ENCODE measurements around the gene FOXJ3.

The FOXJ3 gene

DNA sequence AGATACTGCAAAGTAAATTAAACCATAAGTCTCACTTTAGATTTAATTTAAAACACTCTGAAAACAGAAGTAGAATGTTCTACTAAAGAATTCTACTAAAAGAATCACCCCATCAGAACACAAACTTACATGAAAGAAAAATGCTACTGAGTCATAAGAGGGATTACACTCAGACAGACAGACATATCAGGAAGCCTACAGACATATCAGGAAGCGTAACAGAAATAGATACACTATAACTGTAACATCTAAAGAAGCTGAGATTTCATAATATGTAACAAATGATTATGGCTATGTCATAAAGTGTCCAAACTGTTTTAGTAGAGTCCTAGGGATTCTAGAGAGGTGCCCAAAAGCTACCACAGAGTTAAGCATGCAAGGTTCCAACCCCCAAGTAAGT, 23.9 kb downstream of the FOXJ3 start:
- no peak for DNase-seq (ENCODE audit: low spot score)

DNA sequence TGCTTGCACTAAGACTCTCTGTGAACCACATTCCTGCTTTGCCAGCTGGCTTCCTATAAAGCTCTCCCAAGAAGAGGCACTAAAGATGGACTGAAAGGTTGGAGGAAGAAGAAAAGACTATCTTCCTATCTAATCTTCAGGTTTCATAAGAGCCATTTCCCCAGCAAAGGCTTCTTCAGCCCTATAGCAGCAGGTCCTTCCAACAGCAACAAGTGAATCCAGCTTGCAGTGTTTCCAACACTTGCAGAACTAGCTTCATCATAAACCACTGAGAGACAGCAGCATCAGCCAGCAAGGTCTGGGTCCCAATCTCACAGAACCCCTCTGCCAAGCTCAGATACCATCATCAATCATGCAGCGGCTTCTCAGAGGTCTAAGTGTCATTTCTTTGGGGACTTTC, 28.1 kb downstream of the FOXJ3 start:
- DNase-seq (ENCODE audit: low spot score), result no peak

DNA sequence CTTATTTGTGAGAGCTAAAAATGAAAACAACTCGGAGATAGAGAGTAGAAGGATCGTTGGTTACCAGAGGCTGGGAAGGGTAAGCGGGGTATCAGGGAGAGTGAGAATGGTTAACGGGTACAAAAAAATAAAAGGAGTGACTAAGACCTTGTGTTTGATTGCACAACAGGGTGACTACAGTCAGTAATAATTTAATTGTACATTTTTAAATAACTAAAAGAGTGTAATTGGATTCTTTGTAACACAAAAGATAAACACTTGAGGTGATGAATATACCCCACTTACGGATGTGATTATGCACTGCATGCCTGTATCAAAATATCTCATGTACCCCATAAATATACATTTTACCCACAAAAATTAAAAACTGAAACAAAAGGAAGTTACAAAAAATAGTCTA, 29.4 kb downstream of the FOXJ3 start:
- DNase-seq (ENCODE audit: low spot score), result no peak

DNA sequence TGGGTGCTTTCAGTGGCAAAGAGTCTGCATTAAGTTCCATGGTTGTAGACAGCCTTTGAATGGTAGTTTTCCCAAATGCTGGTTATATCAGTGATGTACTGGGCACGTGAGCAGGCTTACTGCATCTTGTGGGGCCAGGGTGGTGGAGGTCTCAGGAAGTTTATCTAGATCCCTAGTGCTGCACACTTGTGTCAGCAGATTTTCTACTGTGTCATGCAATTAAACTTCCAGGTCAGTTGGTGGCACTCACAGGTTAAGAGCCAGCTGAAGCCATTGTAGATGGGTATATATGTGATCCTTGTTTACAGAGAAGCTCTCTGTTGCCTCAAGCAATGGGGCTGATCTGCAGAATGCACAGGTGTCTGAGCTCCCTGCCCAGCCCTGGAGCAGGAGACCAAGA, 33.0 kb downstream of the FOXJ3 start:
- no peak for DNase-seq (ENCODE audit: low spot score)

DNA sequence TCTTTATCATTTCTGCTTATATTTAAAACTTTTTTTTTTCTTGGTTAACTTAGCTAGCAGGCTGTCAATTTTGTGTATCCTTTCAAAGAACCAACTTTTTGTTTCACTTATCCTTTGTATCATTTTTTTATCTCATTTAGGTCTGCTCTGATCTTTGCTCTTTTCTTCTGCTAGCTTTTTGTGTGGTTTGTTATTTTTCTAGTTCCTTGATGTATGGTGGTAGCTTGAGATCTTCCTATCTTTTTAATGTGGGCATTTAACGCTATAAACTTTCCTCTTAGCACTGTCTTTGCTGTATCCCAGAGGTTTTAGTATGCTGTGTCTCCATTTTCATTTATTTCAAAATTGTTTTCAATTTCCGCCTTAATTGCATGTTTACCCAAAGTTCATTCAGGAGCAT, 36.5 kb downstream of the FOXJ3 start:
- no peak for DNase-seq (ENCODE audit: low spot score)

DNA sequence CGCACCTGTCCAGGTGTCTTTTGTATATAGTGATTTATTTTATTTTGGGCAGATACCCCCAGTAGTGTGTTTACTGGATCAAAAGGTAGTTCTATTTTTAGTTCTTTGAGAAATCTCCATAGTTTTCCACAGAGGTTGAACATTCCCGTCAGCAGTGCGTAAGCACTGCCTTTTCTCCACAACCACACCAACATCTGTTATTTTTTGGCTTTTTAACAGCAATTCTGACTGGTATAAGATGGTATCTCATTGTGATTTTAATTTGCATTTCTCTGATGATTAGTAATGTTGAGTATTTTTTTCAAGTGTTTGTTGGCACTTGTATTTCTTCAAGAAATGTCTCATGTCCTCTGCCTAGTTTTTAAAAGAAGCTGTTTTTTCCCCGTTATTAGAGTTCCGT, 39.2 kb downstream of the FOXJ3 start:
- DNase-seq (ENCODE audit: low spot score), result no peak

DNA sequence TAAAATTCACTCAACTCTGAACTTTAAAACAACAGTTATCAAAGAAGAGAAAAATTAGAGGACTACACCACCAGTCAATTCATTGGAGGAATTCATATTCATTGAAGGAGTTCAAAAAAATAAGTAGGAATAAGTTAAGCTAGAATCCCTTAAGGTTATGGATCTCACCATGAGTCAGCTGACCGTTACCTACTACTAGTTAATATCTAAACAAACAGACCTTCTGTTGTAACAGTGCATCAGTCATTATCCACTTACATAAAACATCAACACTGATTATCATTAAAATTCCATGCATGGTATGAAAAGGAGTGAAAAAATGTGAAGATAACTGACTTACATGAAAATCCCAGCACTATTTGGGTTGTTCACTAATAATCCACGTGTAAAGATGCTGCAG, 44.9 kb downstream of the FOXJ3 start:
- no peak for DNase-seq (ENCODE audit: low spot score)

DNA sequence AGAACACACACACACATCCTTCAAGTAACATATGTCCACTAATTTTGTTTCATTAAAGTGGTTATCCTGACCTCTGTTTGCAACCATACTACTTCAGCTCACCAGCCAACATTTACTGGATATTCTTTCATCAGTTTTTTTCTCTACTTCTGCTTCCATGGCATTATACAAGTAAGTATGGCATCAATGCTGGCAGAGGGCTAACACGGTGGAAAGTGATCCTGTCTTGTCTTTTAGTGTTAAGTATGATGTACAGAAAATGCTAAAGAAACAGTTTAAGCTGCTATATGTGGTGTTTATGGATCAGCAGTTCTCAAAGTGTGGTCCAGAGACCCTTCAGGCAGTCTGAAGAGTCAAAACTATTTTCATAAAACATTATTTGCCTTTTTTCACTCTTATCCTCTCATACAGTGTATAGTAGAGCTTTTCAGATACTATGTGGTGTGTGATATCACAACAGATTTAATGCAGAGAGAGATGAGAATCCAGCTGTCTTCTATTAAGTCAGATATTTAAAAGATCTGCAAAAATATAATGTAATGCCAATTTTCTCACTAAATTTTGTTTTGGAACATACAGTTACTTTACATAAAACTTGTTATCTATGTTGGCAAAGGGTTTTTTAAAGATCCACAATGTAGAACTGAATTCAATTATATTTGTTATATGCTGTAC, 46.6 kb downstream of the FOXJ3 start:
- DNase-seq (ENCODE audit: low spot score), result no peak

DNA sequence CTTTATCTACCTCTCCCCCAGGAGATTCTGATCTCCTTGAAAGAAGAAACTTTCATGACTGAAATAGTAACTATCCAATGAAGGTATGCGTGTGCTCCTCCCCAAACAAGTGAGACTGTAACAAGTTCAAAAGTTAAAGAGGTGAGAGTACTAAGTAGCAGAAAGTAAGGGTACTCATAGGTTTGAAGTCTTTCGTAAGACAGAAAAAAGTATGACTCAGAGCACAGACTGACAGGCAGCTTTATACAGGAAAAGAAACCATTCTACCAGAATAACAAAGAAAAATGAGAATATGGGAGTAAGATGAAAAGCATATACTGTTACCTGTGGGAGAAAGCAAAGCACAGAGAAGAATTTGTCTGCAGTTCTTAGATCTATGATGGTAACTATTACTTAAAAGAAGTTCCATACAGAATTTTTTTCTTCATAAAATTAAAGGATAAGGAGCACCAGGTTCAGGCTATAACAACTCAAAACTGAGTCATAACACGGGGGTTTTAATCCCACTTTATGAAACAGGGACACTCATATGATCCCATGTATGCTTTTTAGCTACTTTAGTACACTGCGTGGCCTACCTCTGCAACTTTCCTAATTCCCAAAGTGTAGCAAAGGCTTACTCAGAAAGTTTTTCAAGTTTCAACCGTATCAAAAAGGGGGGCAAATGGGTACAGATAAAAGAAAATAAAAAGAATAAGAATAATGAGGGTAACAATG, 52.0 kb downstream of the FOXJ3 start:
- no peak for DNase-seq (ENCODE audit: low spot score)

DNA sequence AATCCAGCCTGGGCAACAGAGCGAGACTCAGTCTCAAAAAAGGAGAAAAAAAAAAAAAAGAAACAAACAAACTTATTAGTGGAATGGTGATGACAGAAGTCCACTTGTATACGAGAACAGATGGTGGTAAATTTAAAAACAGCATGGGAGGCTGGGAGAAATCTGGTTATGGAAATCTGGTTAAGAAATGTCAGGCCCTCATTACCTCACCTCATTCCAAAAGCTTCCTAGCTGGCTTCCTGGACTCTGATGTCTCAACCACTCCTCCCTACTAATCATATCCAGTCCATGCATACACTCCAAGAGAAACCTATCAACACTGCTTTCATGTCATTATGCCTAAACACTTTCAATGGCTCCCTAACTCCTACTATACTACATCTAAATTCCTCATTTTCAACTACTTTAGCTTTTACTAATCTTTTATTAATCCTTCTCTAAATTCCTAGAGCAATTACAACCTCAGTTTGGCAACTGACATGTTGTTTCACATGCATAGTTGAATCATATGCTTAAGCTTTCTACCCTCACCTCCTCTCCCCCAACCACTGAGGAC, 52.9 kb downstream of the FOXJ3 start:
- no peak for DNase-seq (ENCODE audit: low spot score)

DNA sequence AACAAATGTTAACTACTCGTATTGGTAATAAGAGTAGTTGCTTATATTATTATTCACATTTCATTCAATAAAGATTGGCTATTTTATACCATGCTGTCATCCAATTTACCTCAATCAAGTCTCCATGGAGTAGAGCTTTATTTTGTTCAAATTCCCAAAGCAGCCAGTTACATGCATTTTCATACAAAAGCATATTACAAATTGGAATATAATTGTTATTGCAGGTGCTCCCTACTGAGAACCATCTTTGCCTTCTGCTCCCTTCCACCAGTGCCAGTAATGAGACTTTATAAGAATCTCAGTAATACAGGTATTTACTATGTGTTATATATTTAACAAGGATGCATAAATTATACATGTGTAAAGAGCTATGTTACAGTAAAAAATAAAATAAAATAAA, 54.2 kb downstream of the FOXJ3 start:
- no peak for DNase-seq (ENCODE audit: low spot score)

DNA sequence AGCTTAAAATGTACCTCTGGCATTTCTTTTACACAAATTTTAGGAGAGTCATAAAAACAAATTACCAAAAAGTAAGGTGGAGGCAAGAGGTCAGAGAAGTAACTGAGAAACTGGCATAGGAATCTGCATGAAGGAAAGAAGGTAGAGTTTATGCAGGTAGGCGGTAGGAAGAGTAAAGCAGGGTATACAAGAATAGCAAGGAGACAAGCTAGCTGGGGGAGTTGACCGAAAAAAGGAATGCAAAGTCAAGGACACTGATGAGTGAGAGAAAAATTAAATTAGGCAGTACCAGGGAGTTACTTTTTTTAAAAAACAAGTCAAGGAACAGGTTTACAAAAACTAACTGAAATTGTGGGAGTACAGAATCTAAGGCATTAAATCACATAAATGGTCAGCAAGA, 56.0 kb downstream of the FOXJ3 start:
- DNase-seq (ENCODE audit: low spot score), result no peak

DNA sequence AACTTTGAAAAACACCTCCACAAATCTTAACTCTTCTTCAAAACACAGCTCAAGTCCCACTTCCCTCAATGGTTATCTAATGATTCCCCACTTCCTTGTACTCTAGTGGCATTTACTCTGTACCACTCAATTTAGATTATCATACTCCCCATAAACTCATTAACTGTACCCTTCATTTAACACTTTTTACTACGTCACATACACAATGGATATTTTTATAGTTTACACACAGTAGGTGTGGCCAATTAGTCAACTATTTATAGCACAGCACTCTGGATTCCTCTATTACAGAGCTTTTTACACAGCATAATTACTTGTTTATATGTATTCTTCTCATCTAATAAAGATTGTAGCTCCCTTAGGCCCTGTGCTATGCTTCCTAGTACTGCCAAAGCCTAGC, 62.1 kb downstream of the FOXJ3 start:
- no peak for DNase-seq (ENCODE audit: low spot score)

DNA sequence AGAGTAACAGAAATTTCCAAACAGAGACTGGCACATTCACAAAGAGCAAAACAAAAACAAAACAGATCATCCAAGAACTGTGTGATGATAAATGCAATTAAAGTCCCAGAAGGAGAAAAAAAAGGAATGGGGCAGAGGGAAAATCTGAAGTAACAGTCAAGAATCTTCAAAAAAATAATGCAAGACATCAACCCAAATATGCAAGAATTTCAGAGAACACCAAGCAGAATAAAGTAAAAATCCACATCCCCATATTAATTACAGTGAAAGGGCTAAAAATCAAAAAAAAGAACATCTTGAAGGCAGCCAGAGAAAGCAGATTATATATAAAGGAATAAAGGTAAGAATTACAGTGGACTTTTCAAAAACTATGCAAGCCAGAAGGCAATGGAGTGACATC, 67.1 kb downstream of the FOXJ3 start:
- no peak for DNase-seq (ENCODE audit: low spot score)

DNA sequence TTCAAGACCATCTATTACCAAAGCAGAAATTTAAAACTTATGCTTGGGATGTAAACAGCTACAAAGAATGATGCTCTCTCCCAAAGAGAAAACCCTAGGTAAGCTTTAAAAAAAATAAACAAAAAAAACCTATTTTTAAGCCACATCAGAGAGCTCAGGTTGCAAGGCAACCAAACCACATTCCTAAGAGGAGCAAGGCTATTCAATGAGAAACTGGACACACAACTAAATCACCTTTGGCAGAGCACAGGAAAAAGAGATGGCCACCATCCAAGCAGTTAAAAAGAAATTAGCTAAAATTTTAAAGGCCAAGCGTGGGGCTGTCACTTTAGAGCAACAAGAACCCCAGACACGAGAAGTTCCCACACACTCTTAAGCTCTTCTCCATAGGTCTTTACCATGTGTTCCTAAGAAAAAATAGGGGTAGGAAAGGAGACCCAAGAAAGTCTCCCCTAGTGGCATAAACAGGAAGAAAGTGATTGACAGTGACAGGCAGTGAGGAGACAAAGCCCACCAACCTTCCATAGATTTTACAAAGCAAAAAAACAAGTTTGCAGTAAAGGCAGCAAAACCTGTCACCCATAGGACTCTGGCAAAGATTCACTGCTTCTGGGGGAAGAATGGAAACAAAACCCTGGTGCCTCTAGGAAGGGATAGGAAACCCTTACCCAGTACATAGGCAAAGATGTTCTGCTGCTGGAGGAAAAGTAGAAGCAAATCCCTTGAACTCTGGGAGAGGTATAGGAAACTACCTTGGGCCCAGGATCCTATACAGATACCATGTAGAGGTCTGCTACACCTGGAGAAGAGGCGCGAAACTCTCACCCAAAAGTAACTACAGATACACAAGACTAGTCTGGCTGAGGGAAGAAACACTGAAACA, 68.5 kb downstream of the FOXJ3 start:
- no peak for DNase-seq (ENCODE audit: low spot score)

DNA sequence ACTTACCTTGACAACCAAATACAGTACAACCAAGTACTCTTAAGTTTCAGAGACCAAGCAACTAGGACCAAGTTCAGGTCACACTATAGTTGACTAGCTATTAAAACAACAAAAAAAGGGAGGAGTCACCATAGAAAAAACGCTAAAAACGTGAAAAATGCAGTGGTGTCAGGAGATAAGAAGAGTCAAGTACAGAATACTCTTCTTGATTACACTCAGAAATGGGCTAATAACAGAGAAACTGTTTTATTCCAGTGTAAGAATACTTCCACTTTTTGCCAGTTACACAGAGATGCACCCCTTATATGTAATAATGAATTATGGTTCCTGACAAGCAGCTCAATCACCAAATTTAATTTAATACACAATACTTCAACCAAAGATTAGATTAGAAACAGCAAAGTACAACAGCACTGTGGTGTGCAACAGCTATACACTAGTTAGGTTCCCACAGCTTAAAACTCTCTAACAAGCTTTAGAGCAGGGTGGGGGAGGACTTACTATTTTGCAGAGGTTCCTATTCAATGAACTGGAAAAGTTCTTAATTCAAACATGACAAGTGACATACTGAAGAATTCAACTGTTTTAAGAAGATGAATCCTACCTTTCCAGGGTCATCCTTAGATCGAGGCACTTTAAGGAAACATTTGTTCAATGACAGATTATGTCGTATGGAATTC, 70.4 kb downstream of the FOXJ3 start:
- DNase-seq (ENCODE audit: low spot score), result no peak

DNA sequence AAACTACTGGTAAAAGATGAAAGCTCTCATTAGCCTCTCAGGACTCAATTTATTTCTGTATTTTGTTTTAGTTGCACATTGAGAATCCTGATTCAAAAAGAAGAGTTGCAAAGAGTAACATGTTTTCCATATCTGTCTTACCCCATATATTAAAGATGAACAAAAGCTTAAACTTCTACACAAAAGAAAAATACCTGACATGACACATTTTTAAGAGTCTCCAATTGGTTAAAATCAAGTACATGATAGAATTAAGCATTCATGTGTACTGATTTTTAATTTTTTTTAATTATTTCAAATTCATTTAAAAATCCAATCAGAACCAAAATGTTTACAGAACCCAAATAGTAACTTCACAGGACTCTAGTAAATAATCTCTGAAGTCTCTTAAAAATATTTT, 72.0 kb downstream of the FOXJ3 start:
- DNase-seq (ENCODE audit: low spot score), result no peak

DNA sequence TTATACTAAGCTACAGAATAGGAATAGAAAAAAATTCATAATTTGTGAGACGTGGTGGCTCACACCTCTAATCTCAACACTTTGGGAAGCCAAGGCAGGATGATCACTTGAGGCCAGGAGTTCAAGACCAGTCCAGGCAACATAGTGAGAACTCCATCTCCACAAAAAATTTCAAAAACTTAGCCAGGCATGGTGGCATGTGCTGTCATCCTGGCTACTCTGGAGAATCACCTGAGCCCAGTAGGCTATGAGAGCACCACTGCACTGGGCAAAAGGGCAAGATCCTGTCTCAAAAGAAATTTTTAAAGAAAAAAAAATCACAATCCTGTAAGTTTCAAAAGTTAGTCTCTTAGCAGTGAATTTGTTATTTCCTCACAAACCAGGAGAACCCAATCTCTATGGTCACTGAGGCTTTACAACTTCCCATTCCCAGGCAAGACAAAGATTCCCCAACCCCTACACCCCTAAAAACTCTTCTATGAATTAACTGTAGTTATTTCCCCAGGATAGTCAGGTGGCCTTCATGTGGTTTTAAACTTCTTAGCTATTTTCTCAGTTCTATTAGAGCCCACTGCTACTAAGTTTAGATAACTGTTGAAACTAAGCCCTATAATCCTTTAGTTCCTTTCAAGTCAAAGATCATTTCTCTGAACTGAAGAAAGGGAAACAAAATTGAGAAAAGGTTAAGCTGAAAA, 74.5 kb downstream of the FOXJ3 start:
- DNase-seq (ENCODE audit: low spot score), result no peak

DNA sequence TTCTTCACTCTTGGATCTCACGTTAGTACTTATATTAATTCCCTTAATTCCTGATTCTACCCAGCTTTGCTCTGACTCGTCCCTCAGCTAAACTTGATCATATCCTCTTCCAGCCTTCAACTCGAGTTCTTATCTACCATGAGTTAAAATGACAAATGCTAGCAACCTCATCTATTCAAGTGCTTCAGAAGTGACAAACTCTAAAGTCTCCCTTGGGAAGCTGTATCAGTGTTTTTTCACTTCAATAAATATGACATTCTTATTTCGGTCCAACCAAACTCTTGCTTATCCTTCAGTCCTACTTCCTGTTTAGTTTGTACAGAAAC, 75.3 kb downstream of the FOXJ3 start:
- DNase-seq (ENCODE audit: low spot score), result no peak

DNA sequence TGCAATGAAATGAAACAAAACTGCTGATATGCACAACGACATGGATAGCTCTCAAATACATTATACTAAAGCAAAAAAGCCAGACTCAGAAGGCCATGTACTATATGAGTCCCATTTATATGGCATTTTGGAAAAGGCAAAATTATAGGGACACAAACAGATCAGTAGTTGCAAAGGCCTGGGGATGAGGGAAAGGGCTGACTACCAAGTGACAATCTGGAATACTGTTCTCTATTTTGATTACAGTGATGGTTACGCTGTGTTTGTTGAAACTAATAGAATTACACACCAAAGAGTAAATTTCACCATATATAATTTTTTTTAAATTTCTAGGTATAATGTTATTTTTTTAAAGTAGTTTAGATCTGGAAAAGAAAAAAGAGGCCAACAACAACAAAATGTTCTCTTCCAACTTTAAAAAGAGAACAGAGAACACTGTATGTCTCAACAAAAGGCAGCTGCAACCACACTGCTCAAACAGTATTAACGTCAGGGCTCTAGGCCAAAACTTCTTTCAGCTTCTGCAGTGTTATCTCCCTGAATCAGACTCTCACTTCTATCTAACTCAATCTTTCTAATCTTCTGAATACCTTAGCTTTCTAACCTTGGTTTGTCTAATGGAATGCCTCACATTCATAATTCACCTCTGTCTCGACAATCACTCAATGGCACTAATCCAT, 75.8 kb downstream of the FOXJ3 start:
- DNase-seq (ENCODE audit: low spot score), result no peak

DNA sequence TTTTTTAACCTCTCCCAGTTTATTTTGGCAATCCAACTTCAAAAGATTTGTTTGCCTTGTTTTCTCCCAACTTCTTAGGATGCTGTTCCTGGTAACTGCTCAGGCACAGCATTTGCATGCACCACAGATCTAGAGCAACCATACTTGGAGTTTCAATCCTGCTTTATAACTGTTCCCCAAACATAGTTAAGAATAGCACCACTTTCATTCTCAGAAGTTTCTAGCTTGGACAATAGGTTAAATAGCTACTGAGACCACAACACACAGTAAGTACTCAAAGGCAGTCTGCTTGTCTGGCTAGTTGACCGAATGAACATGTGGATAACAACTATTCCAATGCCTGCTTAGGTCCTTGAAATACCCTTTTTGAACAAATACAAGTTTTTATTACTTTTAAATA, 76.8 kb downstream of the FOXJ3 start:
- no peak for DNase-seq (ENCODE audit: low spot score)
